Esophagus muscularis mucosa (tissue), 4 donors: ENCODE measurements around the gene SDHC.

Experiments used
- CTCF ChIP-seq, 3 experiments: fragments of 200-600 bp in 2 of 3; fragments of 450-650 bp in 1 of 3; sonication (generic) in 2 of 3; IDR thresholded peaks; one replicate each; pipeline ENCODE4 v1.5.1; 2017 to 2019; ENCODE audit warnings: antibody characterized with exemption in 3 of 3, mild to moderate bottlenecking in 2 of 3, moderate library complexity in 1 of 3
- EP300 ChIP-seq: sonication (generic); formaldehyde crosslinking; IDR thresholded peaks from one replicate; pipeline ENCODE4 v1.6.1; 2017; ENCODE audit warnings: antibody characterized with exemption
- POLR2A ChIP-seq: fragments of 450-650 bp; IDR thresholded peaks from one replicate; pipeline ENCODE4 v1.6.1; 2017; ENCODE audit warnings: antibody characterized with exemption, moderate library complexity, mild to moderate bottlenecking, low read depth
- POLR2AphosphoS5 ChIP-seq, 2 donors: sonication (generic); formaldehyde crosslinking; IDR thresholded peaks; one replicate each; pipeline ENCODE4 v1.6.1; 2017; ENCODE audit warnings: antibody characterized with exemption in 2 of 2

GRCh38 chr1:161357073-161357472, 42.9 kb downstream of the SDHC start:
- no peak for TF ChIP-seq CTCF (IDR thresholded peaks at IDR 0.05)
- no peak for TF ChIP-seq EP300
- no peak for TF ChIP-seq POLR2A
- no peak for TF ChIP-seq POLR2AphosphoS5 (IDR thresholded peaks at IDR 0.05)
